Neural cell (in vitro differentiated cells): ENCODE data around the gene MAS1. TPM values are rescaled to one million over a fixed set of nuclear protein-coding genes. Genes with fewer than 3 reads are reported as not detected.

Experiments
- H2AFZ ChIP-seq: fragments of 200-600, 300-800 bp; sonication (generic), shearing (Covaris generic); 2 replicates; pipeline ENCODE4 v1.6.0; 2014; ENCODE audit warnings: low read depth, mild to moderate bottlenecking, antibody characterized with exemption, low read length, moderate library complexity
- H3F3A ChIP-seq: fragments of 200-600 bp; shearing (Covaris generic); 2 replicates; pipeline ENCODE4 v1.6.1; 2016; ENCODE audit warnings: mild to moderate bottlenecking, moderate library complexity, mixed read lengths, antibody characterized with exemption, low read length; ENCODE audit not compliant: insufficient read depth, poor library complexity, severe bottlenecking
- H3K27ac ChIP-seq: fragments of 200-600, 300-800 bp; sonication (generic), shearing (Covaris generic); 2 replicates; pipeline ENCODE4 v1.5.1; 2014; ENCODE audit warnings: mild to moderate bottlenecking, low read length, moderate library complexity
- H3K27me3 ChIP-seq: fragments of 300-800, 200-600 bp; sonication (generic), shearing (Covaris generic); 2 replicates; pipeline ENCODE4 v1.6.0; 2014; ENCODE audit warnings: mild to moderate bottlenecking, low read depth, low read length, moderate library complexity; ENCODE audit not compliant: insufficient read depth
- H3K36me3 ChIP-seq: fragments of 300-800, 200-600 bp; sonication (generic), shearing (Covaris generic); 2 replicates; pipeline ENCODE4 v1.5.1; 2014; ENCODE audit warnings: mild to moderate bottlenecking, antibody characterized with exemption, low read length, moderate library complexity; ENCODE audit not compliant: insufficient read depth
- H3K4me2 ChIP-seq: fragments of 300-800, 200-600 bp; sonication (generic), shearing (Covaris generic); 2 replicates; pipeline ENCODE4 v1.6.0; 2014; ENCODE audit warnings: mild to moderate bottlenecking, low read length
- H3K4me3 ChIP-seq: fragments of 300-800, 200-600 bp; sonication (generic), shearing (Covaris generic); 2 replicates; pipeline ENCODE4 v1.5.1; 2014; ENCODE audit warnings: mild to moderate bottlenecking, low read length, moderate library complexity
- H3K79me2 ChIP-seq: fragments of 200-600 bp; shearing (Covaris generic); replicated peaks from 2 replicates; pipeline ENCODE4 v1.6.0; 2014; ENCODE audit warnings: mild to moderate bottlenecking, low read length, moderate library complexity; ENCODE audit not compliant: insufficient read depth
- H3K9ac ChIP-seq: fragments of 300-800, 200-600 bp; sonication (generic), shearing (Covaris generic); 2 replicates; pipeline ENCODE4 v1.6.1; 2016; ENCODE audit warnings: mild to moderate bottlenecking, low read length, mixed read lengths
- H3K9me2 ChIP-seq: fragments of 200-600 bp; shearing (Covaris generic); 2 replicates; pipeline ENCODE4 v1.6.1; 2016; ENCODE audit warnings: mild to moderate bottlenecking, low read length, mixed read lengths; ENCODE audit not compliant: insufficient read depth
- H3K9me3 ChIP-seq: fragments of 200-600, 300-800 bp; sonication (generic), shearing (Covaris generic); 2 replicates; pipeline ENCODE4 v1.6.1; 2016; ENCODE audit warnings: mild to moderate bottlenecking, mixed run types, low read length, moderate library complexity, mixed read lengths
- H4K20me1 ChIP-seq: fragments of 200-600 bp; shearing (Covaris generic); 2 replicates; pipeline ENCODE4 v1.6.1; 2016; ENCODE audit warnings: mild to moderate bottlenecking, mixed run types; ENCODE audit not compliant: insufficient read depth
- EP300 ChIP-seq: fragments of 450-650 bp; conservative IDR thresholded peaks from 2 replicates; pipeline ENCODE4 v1.6.1; 2014; ENCODE audit warnings: antibody characterized with exemption, mild to moderate bottlenecking, moderate library complexity; ENCODE audit not compliant: poor library complexity, severe bottlenecking
- EZH2 ChIP-seq: fragments of 200-600, 300-800 bp; shearing (Covaris generic), sonication (generic); IDR thresholded peaks from 2 replicates; pipeline ENCODE4 v1.6.1; 2014; ENCODE audit warnings: antibody characterized with exemption, low read length, borderline replicate concordance, mild to moderate bottlenecking; ENCODE audit not compliant: insufficient read depth, poor library complexity, severe bottlenecking
- MXI1 ChIP-seq: fragments of 450-650 bp; conservative IDR thresholded peaks from 2 replicates; pipeline ENCODE4 v1.6.1; 2014; ENCODE audit warnings: antibody characterized with exemption, mild to moderate bottlenecking; ENCODE audit not compliant: poor library complexity, severe bottlenecking
- POLR2AphosphoS5 ChIP-seq: IDR thresholded peaks from 2 replicates; pipeline ENCODE4 v1.6.1; 2012
- RAD21 ChIP-seq: fragments of 450-650 bp; conservative IDR thresholded peaks from 2 replicates; pipeline ENCODE4 v1.6.1; 2014; ENCODE audit warnings: antibody characterized with exemption, mild to moderate bottlenecking, moderate library complexity
- SMC3 ChIP-seq: fragments of 450-650 bp; conservative IDR thresholded peaks from 2 replicates; pipeline ENCODE4 v1.6.1; 2014; ENCODE audit warnings: antibody characterized with exemption, mild to moderate bottlenecking, moderate library complexity; ENCODE audit not compliant: poor library complexity
- TAF1 ChIP-seq: IDR thresholded peaks from 2 replicates; pipeline ENCODE4 v1.6.1; 2012; ENCODE audit warnings: low read depth
- polyA plus RNA-seq: library from polyadenylated mRNA; depleted of rRNA; stranded (reverse); fragments of >200 nt; gene quantifications from 2 replicates; pipeline ENCODE4 v1.2.3, GENCODE V29; 2014
- TF ChIP-seq, protein P1 (sequence below): IDR thresholded peaks from 2 replicates; pipeline ENCODE4 v1.6.1; 2012; ENCODE audit warnings: borderline replicate concordance
- TF ChIP-seq, protein P2 (sequence below): fragments of 450-650 bp; IDR thresholded peaks from 2 replicates; pipeline ENCODE4 v1.5.1; 2014; ENCODE audit warnings: antibody characterized with exemption, mild to moderate bottlenecking, moderate library complexity; ENCODE audit not compliant: poor library complexity, severe bottlenecking

Gene MAS1
- polyA plus RNA-seq, 1 donor from 2014 or later = not detected

DNA sequence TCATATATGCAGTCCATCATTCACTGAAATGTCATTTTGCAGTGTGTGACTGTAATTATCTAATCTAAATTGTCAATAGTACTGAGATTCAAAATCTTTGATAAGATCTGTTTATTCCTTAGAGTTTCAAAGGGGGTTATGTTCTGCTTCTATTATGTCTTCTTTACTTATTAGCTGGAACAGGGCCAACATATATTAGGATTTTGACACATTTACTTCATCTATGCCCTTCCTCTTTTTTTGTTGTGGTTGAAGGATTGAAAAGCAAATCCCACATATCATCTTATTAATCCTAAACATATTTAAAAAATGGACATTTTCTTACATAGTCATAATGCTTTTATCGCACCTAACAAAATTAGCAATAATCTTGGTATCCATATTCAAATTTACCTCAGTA lies 30.3 kb upstream of the MAS1 start:
- TF ChIP-seq, protein P1, sequence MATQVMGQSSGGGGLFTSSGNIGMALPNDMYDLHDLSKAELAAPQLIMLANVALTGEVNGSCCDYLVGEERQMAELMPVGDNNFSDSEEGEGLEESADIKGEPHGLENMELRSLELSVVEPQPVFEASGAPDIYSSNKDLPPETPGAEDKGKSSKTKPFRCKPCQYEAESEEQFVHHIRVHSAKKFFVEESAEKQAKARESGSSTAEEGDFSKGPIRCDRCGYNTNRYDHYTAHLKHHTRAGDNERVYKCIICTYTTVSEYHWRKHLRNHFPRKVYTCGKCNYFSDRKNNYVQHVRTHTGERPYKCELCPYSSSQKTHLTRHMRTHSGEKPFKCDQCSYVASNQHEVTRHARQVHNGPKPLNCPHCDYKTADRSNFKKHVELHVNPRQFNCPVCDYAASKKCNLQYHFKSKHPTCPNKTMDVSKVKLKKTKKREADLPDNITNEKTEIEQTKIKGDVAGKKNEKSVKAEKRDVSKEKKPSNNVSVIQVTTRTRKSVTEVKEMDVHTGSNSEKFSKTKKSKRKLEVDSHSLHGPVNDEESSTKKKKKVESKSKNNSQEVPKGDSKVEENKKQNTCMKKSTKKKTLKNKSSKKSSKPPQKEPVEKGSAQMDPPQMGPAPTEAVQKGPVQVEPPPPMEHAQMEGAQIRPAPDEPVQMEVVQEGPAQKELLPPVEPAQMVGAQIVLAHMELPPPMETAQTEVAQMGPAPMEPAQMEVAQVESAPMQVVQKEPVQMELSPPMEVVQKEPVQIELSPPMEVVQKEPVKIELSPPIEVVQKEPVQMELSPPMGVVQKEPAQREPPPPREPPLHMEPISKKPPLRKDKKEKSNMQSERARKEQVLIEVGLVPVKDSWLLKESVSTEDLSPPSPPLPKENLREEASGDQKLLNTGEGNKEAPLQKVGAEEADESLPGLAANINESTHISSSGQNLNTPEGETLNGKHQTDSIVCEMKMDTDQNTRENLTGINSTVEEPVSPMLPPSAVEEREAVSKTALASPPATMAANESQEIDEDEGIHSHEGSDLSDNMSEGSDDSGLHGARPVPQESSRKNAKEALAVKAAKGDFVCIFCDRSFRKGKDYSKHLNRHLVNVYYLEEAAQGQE = no peak
- TF ChIP-seq EZH2 (no peak), RAD21 (no peak), SMC3 (no peak), POLR2AphosphoS5 (no peak), EP300 (no peak), TAF1 (no peak), MXI1 (no peak)
- TF ChIP-seq, protein P2, sequence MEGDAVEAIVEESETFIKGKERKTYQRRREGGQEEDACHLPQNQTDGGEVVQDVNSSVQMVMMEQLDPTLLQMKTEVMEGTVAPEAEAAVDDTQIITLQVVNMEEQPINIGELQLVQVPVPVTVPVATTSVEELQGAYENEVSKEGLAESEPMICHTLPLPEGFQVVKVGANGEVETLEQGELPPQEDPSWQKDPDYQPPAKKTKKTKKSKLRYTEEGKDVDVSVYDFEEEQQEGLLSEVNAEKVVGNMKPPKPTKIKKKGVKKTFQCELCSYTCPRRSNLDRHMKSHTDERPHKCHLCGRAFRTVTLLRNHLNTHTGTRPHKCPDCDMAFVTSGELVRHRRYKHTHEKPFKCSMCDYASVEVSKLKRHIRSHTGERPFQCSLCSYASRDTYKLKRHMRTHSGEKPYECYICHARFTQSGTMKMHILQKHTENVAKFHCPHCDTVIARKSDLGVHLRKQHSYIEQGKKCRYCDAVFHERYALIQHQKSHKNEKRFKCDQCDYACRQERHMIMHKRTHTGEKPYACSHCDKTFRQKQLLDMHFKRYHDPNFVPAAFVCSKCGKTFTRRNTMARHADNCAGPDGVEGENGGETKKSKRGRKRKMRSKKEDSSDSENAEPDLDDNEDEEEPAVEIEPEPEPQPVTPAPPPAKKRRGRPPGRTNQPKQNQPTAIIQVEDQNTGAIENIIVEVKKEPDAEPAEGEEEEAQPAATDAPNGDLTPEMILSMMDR = no peak
- Histone ChIP-seq H3K9ac (no peak overlapping the region), H2AFZ (no peak overlapping the region), H3K4me2 (no peak overlapping the region), H3K27me3 (no peaks in the 10 kb centered on the region), H3F3A (no peaks in the 10 kb centered on the region), H3K36me3 (no peaks in the 10 kb centered on the region), H4K20me1 (no peaks in the 10 kb centered on the region), H3K27ac (no peak overlapping the region), H3K79me2 (no peaks in the 10 kb centered on the region), H3K9me2 (no peaks in the 10 kb centered on the region), H3K4me3 (no peak overlapping the region), H3K9me3 (no peaks in the 10 kb centered on the region)

DNA sequence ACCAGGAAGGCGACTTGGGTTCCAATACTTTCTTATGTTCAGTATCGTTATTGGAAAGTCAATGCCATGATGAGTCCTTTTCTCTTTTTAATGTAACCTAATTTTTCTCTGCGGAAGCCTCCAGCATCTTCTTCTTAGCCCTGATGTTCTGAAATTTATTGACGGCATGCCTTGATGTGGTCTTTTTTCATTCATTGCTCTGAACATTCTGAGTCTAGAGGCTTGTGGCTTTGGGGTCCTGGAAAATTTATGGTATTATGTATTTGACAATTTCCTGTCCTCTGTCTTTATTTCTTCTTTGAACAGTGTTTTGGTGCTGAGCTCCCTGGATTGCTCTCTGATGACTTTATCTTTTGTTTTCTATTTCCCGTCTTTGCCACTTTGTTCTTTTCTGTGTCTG lies 28.7 kb upstream of the MAS1 start:
- no peak for TF ChIP-seq EP300
- TF ChIP-seq MXI1 = no peak
- TF ChIP-seq, protein P1 = no peak
- TF ChIP-seq SMC3 = no peak
- no peak for TF ChIP-seq POLR2AphosphoS5
- TF ChIP-seq, protein P2 = no peak
- TF ChIP-seq TAF1 = no peak
- no peak for TF ChIP-seq RAD21
- Histone ChIP-seq H3F3A (no peaks in the 10 kb centered on the region), H3K9me3 (no peaks in the 10 kb centered on the region)

More for the DNA sequence above, 28.7 kb upstream of the MAS1 start:
- H3K36me3 ChIP-seq = no peaks in the 10 kb centered on the region
- no peak overlapping the region for H3K27ac ChIP-seq
- H4K20me1 ChIP-seq = no peaks in the 10 kb centered on the region
- H3K27me3 ChIP-seq = no peaks in the 10 kb centered on the region
- H3K79me2 ChIP-seq = no peaks in the 10 kb centered on the region
- H3K9ac ChIP-seq = no peak overlapping the region
- H3K9me2 ChIP-seq = no peaks in the 10 kb centered on the region
- no peak overlapping the region for H2AFZ ChIP-seq
- H3K4me2 ChIP-seq = no peak overlapping the region
- no peak overlapping the region for H3K4me3 ChIP-seq
